HG03469 (cell line): Measurements from ENCODE around the gene ZNF277.
"Not testable (repeated sequence)": the region's sequence is repeated elsewhere in the genome, so short reads cannot be mapped to it uniquely, and the experiment has no call there.

Experiments
- ATAC-seq: cut with Tn5 transposase; IDR thresholded peaks from one replicate; pipeline ENCODE4 v1.9.1; 2021; ENCODE audit warnings: mild to moderate bottlenecking, moderate library complexity, moderate number of reproducible peaks; ENCODE audit not compliant: unreplicated experiment

Gene ZNF277

GRCh38 chr7:112248598-112248997, 42.1 kb downstream of the ZNF277 start:
- no peak for ATAC-seq

DNA sequence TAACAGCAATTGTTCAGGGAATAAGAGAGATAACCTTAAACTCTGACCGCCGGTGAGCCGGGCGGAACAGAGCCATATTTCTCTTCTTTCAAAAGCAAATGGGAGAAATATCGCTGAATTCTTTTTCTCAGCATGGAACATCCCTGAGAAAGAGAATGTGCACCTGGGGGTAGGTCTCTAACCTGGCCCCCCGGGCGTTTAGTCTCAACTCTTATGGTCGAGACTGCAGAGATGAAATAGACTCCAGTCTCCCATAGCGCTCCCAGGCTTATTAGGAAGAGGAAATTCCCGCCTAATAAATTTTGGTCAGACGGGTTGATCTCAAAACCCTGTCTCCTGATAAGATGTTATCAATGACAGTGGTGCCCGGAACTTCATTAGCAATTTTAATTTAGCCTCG, 43.5 kb downstream of the ZNF277 start:
- not testable (repeated sequence) for ATAC-seq

DNA sequence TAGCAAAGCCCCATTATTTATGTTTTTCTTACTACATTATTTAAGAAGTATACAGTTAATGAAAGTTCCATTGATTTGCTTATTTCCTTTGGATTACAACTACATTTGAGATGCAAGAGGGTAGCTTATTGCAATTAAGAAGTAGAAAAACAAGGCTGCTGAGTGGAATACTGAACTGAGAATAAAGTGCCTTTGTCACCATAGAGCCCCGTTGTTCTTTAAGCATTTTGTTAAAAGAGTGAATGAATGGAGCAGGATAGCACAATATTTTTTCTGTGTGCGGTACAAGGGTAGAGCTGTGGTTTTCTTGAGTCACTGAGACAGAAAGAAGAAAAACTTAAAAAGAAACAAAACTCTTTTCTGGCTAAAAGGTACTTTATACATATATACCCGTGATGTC, 45.6 kb downstream of the ZNF277 start:
- ATAC-seq = no peak

GRCh38 chr7:112252691-112253090, 46.2 kb downstream of the ZNF277 start:
- no peak for ATAC-seq

DNA sequence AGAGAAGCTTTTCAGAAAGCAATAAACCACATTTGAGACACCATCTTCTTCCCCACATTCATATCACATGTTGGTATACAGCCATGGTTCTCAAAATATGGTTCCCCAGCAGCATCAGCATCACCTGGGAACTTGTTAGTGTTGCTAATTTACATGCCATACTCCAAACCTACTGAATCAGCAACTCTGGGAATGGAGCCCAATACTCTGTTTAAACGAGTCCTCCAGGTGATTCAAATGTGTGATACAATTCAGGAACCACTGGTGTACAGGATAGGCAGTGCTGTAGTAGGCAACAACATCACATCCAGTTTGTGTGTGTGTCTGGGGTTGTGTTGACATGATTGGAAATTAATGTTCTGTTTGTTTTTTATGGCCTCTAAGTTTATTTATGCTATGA, 47.7 kb downstream of the ZNF277 start:
- no peak for ATAC-seq

DNA sequence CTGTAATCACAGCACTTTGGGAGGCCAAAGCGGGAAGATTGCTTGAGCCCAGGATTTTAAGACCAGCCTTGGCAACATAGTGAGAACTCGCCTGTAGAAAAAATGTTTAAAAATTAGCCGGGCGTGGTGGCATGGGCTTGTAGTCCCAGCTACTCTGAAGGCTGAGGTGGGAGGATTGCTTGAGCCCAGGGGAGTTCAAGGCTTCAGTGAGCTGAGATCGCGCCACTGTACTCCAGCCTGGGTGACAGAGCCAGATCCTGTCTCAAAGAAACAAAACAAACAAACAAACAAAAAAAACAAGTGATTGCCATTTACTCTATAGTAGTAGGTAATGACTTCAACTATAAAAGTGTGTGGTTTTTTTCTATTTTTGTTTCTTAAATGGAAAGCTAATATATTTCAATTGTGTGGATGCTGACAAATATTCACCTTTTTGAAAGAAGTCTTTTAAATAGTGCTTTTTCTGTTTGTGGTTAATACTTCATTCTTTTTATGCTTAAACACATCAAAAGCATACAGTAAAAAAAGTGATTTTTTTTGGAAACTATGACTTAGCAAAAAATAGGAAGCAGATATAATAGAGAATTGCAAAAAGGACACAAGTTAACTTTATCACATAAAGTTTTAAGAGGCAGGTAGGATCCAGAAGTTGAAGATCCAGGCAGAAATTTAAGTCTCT, 48.4 kb downstream of the ZNF277 start:
- ATAC-seq = no peak

GRCh38 chr7:112255388-112255720, 48.9 kb downstream of the ZNF277 start:
- no peak for ATAC-seq

DNA sequence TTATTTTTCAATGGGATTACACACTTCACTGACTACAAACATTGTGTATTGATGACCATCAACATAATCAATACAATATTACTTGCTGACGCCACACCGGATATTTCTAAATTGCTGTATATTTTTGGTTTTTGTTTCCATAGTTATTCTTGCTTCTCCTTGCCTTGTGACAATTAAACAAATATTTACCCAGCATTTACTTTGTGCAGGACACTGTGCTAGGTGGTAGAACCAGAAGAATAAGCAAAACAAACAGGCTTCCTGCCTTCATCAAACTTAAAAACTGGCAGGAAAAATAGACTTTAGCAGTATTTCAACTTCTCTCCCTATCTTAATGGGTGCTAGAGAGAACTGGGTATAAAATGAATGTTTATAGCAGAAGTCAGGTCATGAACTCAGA, 50.6 kb downstream of the ZNF277 start:
- ATAC-seq = no peak

- ATAC-seq = no peak
These were observed 54.4 kb downstream of the ZNF277 start for GRCh38 chr7:112260911-112261310.

GRCh38 chr7:112262036-112262435, 55.5 kb downstream of the ZNF277 start:
- no peak for ATAC-seq

GRCh38 chr7:112262855-112263487, 56.5 kb downstream of the ZNF277 start:
- no peak for ATAC-seq

DNA sequence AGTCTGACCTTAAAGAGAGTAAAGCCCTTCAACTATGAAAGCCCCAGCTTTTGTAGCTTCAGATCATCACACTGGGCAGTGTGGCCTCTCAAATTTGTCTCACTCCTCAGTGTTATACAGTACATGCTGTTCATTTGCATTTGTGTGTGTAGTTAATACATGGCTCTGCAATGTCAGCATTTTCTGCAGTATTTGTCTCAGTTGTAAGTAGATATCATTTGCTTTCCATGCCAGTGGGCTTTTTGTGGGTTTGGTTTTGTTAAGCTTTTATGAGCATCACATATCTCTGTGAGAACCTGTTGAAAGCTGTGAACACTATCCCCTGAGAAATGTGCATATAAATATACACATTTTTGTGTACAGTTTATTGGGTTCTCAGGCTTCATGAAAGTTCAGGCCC, 57.0 kb downstream of the ZNF277 start:
- ATAC-seq = no peak

GRCh38 chr7:112266141-112266540, 59.6 kb downstream of the ZNF277 start:
- no peak for ATAC-seq

DNA sequence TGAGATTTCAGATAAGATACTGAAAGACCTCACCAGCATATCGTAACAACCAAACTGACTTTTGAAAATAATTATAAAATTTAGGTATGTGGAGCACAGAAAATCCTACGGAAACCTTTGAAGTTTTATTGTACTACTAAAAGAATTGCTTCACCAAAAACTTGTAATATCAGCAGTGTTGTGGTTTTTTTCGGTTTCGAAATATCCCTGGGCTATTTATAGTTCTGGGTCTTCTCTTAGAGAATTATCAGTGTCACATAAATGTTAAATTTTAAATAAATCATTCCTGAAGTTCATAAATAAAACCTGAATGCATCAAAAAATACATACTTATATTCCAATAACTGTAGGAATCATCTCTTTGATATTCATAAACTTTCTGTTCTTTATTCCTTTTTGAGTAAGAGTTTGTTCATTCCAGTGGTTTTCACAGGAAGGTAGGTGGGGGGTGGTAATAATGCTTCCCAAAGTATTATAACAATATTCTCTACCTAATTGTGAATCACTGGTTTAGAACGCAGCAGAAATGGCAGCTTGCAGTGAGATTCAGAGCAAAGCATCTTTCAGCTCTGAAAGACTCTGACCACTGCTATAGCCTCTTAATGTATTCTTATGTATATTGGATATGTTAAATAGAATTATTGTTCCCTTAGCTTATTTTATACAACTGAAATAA, 60.2 kb downstream of the ZNF277 start:
- ATAC-seq = no peak

DNA sequence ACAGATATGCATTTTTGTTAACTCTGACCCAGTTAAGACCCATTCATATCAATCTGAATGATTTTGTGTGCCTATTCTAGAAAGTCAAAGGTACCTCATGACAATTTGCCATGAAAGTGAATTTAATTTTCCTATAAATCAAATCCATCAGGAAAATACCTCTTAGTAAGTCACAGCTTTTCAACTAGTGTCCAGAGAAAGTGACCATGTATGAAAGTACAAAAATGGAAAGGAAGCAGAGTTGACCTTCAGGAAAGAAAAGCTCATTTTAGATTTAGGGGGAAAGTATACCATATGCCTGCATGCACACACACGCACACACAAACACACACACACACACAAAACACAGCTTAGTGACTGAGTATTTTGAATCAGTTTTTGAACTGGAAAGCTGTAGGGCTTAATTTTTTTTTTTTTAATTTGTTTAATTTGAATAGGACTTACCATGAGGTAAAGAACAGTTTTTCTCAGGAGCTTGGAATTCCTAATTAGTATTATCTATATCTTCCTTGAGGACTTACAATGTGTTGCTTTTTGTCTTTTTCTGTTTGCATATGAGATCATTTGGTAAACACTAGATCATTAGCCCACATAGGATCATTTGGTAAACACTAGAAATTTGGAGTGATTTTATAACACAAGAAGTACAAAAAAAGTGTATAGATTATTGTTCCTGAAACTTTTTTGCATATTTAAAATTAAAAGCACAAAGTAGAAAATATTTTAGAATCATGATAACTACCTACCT, 61.6 kb downstream of the ZNF277 start:
- ATAC-seq = no peak

- ATAC-seq = no peak
These were observed 64.7 kb downstream of the ZNF277 start for GRCh38 chr7:112271162-112271561.

GRCh38 chr7:112272921-112273561, 66.5 kb downstream of the ZNF277 start:
- ATAC-seq = no peak

DNA sequence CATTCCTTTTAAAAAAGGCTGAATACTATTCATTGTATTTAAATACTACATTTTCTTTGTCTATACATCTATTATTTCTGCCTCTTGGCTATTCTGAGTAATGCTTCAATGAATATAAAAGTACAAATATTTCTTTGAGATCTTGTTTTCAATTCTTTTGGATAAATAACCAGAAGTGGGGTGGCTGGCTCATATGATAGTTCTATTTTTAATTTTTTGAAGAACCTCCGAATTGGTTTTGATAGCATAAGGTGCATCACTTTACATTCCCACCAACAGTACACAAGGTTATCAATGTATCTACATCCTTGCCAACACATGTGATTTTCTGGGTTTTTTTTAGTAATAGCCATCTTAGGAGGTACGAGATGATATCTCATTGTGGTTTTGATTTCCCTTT, 72.5 kb downstream of the ZNF277 start:
- ATAC-seq = no peak

GRCh38 chr7:112280267-112280666, 73.8 kb downstream of the ZNF277 start:
- no peak for ATAC-seq

GRCh38 chr7:112282476-112283188, 76.1 kb downstream of the ZNF277 start:
- no peak for ATAC-seq
